HepG2 (cell line): ENCODE measurements around the gene SLC2A5. TPM values are rescaled to one million over a fixed set of nuclear protein-coding genes. Genes with fewer than 3 reads are reported as not detected.
A peak's percentile ranks its signal among the peaks of the same experiment; 100 is the strongest.

Experiments used
- CBX1 ChIP-seq: IDR thresholded peaks from one replicate; pipeline ENCODE4 v1.6.1; 2016; ENCODE audit warnings: antibody characterized with exemption, low read depth
- FOXK2 ChIP-seq: fragments of 450-650 bp; IDR thresholded peaks from 2 replicates; pipeline ENCODE4 v1.6.1; 2016
- FOXO1 ChIP-seq: sonication (generic); formaldehyde crosslinking; IDR thresholded peaks from 2 replicates; pipeline ENCODE4 v1.4.0; 2020; ENCODE audit warnings: missing genetic modification reagents
- GFI1 ChIP-seq: sonication (generic); formaldehyde crosslinking; IDR thresholded peaks from 2 replicates; pipeline ENCODE4 v1.5.0; 2020; ENCODE audit warnings: missing genetic modification reagents, mild to moderate bottlenecking, borderline replicate concordance
- NCOR1 ChIP-seq: fragments of 200-600 bp; sonication (generic); IDR thresholded peaks from 2 replicates; pipeline ENCODE4 v1.7.0; 2017; ENCODE audit warnings: antibody characterized with exemption, low read length, borderline replicate concordance
- NPAS2 ChIP-seq: sonication (generic); formaldehyde crosslinking; IDR thresholded peaks from 2 replicates; pipeline ENCODE4 v1.8.0; 2022; ENCODE audit warnings: mild to moderate bottlenecking, missing genetic modification reagents, borderline replicate concordance
- RAD51 ChIP-seq: fragments of 450-650 bp; IDR thresholded peaks from 2 replicates; pipeline ENCODE4 v1.6.1; 2016; ENCODE audit warnings: borderline replicate concordance
- RBFOX2 ChIP-seq: fragments of 200-400 bp; formaldehyde crosslinking; IDR thresholded peaks from 2 replicates; pipeline ENCODE4 v1.6.1; 2017; ENCODE audit warnings: low read depth, mild to moderate bottlenecking, low read length
- ZBTB8A ChIP-seq: sonication (generic); formaldehyde crosslinking; IDR thresholded peaks from 2 replicates; pipeline ENCODE4 v1.4.0; 2020; ENCODE audit warnings: mild to moderate bottlenecking, low read depth, missing genetic modification reagents, borderline replicate concordance
- ZKSCAN1 ChIP-seq: fragments of 150-350 bp; IDR thresholded peaks from 2 replicates; pipeline ENCODE4 v1.6.1; 2014; ENCODE audit warnings: low read length
- ZNF468 ChIP-seq: sonication (generic); formaldehyde crosslinking; IDR thresholded peaks from 2 replicates; pipeline ENCODE4 v1.8.0; 2022; ENCODE audit warnings: mild to moderate bottlenecking, moderate library complexity, missing genetic modification reagents
- ZNF772 ChIP-seq: sonication (generic); formaldehyde crosslinking; IDR thresholded peaks from 2 replicates; pipeline ENCODE4 v1.5.0; 2020; ENCODE audit warnings: mild to moderate bottlenecking, missing genetic modification reagents
- polyA plus RNA-seq, 8 experiments: library from polyadenylated mRNA; depleted of rRNA in 3 of 8; stranded (reverse) in 7 of 8; unstranded in 1 of 8; fragments of >200 nt; fragmentation: Illumina TruSeq in 4 of 8; extraction: Trizol in 4 of 8; gene quantifications; 2 replicates each; pipeline versions ENCODE4 v1.2.1 to v1.2.3, GENCODE V29; 2011 to 2016; ENCODE audit warnings: low read depth in 4 of 8, missing spikeins in 1 of 8, mixed read lengths in 1 of 8; ENCODE audit not compliant: insufficient read depth in 1 of 8
- total RNA-seq, 5 experiments: library from RNA; depleted of rRNA; stranded (reverse); fragments of >200 nt; fragmentation: Illumina TruSeq; extraction: Trizol; gene quantifications; 2 replicates each; pipeline ENCODE4 v1.2.3, GENCODE V29; 2016; ENCODE audit warnings: low read depth in 1 of 5
- TF ChIP-seq, protein P1 (sequence below): sonication (generic); formaldehyde crosslinking; IDR thresholded peaks from 2 replicates; pipeline ENCODE4 v1.5.0; 2020; ENCODE audit warnings: missing genetic modification reagents, mild to moderate bottlenecking, borderline replicate concordance
- TF ChIP-seq, protein P2 (sequence below): sonication (generic); formaldehyde crosslinking; IDR thresholded peaks from 2 replicates; pipeline ENCODE4 v1.5.0; 2020; ENCODE audit warnings: mild to moderate bottlenecking, missing genetic modification reagents
- TF ChIP-seq, protein P3 (sequence below): sonication (generic); formaldehyde crosslinking; IDR thresholded peaks from 2 replicates; pipeline ENCODE4 v1.9.0; 2021; ENCODE audit warnings: missing genetic modification reagents, mild to moderate bottlenecking, borderline replicate concordance
- TF ChIP-seq, protein P4 (sequence below): IDR thresholded peaks from 2 replicates; pipeline ENCODE4 v1.6.1; 2016
- TF ChIP-seq, protein P5 (sequence below): sonication (generic); formaldehyde crosslinking; IDR thresholded peaks from 2 replicates; pipeline ENCODE4 v1.9.0; 2021; ENCODE audit warnings: missing genetic modification reagents, borderline replicate concordance
- TF ChIP-seq, protein P6 (sequence below): sonication (generic); formaldehyde crosslinking; IDR thresholded peaks from 2 replicates; pipeline ENCODE4 v1.8.0; 2022; ENCODE audit warnings: mild to moderate bottlenecking, missing genetic modification reagents, moderate library complexity
- TF ChIP-seq, protein P7 (sequence below): sonication (generic); formaldehyde crosslinking; conservative IDR thresholded peaks from 2 replicates; pipeline ENCODE4 v1.4.0; 2020; ENCODE audit warnings: missing genetic modification reagents

The SLC2A5 gene
- total and polyA plus RNA-seq, 2 of the 13 experiments (the other 11 are each of a cell fraction or from before 2014, with no cell fraction given), result 0.04 to 0.54 TPM

DNA sequence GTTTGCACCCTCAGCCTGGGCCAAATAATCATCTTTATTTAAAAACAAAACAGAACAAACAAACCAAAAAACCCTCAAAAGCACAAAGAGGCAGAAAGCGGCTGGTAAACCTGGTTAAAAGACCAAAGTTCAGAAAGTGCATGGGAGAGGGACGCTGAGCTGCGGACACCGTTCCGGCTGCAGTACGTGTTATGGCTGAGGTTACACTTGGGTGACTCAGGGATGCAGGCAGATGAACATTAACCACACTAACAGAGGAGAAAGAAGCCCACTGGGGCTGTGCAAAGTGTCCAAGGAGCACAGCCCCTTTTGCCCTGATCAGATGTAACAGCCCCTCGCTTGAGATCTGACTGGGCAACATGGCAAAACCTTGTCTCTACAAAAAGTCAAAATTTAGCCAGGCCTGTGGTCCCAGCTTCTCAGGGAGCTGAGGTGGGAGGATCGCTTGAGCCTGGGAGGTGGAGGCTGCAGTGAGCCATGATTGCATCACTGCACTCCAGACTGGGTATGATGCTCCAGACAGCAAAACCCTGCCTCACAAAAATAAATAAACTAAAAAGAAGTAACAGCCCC, 31.1 kb upstream of the SLC2A5 start (continued):
- TF ChIP-seq, protein P1, sequence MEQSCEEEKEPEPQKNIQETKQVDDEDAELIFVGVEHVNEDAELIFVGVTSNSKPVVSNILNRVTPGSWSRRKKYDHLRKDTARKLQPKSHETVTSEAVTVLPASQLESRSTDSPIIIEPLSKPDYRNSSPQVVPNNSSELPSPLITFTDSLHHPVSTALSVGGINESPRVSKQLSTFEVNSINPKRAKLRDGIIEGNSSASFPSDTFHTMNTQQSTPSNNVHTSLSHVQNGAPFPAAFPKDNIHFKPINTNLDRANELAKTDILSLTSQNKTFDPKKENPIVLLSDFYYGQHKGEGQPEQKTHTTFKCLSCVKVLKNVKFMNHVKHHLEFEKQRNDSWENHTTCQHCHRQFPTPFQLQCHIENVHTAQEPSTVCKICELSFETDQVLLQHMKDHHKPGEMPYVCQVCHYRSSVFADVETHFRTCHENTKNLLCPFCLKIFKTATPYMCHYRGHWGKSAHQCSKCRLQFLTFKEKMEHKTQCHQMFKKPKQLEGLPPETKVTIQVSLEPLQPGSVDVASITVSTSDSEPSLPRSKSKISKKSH, result no peak
- TF ChIP-seq RAD51 (no peak), GFI1 (CRISPR knock-in tag) (no peak), ZKSCAN1 (no peak), FOXO1 (CRISPR knock-in tag) (peak; percentile 64; the same call in 1 of the 2 replicates), RBFOX2 (no peak), FOXK2 (no peak), ZNF772 (CRISPR knock-in tag) (peak; percentile 63; the same call in 1 of the 2 replicates), ZNF468 (no peak), CBX1 (no peak), NCOR1 (peak; percentile 81), ZBTB8A (no peak), NPAS2 (CRISPR knock-in tag) (no peak)
- TF ChIP-seq, protein P2, sequence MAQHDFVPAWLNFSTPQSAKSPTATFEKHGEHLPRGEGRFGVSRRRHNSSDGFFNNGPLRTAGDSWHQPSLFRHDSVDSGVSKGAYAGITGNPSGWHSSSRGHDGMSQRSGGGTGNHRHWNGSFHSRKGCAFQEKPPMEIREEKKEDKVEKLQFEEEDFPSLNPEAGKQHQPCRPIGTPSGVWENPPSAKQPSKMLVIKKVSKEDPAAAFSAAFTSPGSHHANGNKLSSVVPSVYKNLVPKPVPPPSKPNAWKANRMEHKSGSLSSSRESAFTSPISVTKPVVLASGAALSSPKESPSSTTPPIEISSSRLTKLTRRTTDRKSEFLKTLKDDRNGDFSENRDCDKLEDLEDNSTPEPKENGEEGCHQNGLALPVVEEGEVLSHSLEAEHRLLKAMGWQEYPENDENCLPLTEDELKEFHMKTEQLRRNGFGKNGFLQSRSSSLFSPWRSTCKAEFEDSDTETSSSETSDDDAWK (CRISPR knock-in tag), result no peak
- TF ChIP-seq, protein P3, sequence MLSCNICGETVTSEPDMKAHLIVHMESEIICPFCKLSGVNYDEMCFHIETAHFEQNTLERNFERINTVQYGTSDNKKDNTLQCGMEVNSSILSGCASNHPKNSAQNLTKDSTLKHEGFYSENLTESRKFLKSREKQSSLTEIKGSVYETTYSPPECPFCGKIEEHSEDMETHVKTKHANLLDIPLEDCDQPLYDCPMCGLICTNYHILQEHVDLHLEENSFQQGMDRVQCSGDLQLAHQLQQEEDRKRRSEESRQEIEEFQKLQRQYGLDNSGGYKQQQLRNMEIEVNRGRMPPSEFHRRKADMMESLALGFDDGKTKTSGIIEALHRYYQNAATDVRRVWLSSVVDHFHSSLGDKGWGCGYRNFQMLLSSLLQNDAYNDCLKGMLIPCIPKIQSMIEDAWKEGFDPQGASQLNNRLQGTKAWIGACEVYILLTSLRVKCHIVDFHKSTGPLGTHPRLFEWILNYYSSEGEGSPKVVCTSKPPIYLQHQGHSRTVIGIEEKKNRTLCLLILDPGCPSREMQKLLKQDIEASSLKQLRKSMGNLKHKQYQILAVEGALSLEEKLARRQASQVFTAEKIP (CRISPR knock-in tag), result no peak
- TF ChIP-seq, protein P4, sequence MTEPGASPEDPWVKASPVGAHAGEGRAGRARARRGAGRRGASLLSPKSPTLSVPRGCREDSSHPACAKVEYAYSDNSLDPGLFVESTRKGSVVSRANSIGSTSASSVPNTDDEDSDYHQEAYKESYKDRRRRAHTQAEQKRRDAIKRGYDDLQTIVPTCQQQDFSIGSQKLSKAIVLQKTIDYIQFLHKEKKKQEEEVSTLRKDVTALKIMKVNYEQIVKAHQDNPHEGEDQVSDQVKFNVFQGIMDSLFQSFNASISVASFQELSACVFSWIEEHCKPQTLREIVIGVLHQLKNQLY (CRISPR knock-in tag), result peak; percentile 75; the same call in 1 of the 2 replicates
- TF ChIP-seq, protein P5, sequence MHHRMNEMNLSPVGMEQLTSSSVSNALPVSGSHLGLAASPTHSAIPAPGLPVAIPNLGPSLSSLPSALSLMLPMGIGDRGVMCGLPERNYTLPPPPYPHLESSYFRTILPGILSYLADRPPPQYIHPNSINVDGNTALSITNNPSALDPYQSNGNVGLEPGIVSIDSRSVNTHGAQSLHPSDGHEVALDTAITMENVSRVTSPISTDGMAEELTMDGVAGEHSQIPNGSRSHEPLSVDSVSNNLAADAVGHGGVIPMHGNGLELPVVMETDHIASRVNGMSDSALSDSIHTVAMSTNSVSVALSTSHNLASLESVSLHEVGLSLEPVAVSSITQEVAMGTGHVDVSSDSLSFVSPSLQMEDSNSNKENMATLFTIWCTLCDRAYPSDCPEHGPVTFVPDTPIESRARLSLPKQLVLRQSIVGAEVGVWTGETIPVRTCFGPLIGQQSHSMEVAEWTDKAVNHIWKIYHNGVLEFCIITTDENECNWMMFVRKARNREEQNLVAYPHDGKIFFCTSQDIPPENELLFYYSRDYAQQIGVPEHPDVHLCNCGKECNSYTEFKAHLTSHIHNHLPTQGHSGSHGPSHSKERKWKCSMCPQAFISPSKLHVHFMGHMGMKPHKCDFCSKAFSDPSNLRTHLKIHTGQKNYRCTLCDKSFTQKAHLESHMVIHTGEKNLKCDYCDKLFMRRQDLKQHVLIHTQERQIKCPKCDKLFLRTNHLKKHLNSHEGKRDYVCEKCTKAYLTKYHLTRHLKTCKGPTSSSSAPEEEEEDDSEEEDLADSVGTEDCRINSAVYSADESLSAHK, result no peak
- TF ChIP-seq, protein P6, sequence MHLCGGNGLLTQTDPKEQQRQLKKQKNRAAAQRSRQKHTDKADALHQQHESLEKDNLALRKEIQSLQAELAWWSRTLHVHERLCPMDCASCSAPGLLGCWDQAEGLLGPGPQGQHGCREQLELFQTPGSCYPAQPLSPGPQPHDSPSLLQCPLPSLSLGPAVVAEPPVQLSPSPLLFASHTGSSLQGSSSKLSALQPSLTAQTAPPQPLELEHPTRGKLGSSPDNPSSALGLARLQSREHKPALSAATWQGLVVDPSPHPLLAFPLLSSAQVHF (CRISPR knock-in tag), result no peak
- TF ChIP-seq, protein P7, sequence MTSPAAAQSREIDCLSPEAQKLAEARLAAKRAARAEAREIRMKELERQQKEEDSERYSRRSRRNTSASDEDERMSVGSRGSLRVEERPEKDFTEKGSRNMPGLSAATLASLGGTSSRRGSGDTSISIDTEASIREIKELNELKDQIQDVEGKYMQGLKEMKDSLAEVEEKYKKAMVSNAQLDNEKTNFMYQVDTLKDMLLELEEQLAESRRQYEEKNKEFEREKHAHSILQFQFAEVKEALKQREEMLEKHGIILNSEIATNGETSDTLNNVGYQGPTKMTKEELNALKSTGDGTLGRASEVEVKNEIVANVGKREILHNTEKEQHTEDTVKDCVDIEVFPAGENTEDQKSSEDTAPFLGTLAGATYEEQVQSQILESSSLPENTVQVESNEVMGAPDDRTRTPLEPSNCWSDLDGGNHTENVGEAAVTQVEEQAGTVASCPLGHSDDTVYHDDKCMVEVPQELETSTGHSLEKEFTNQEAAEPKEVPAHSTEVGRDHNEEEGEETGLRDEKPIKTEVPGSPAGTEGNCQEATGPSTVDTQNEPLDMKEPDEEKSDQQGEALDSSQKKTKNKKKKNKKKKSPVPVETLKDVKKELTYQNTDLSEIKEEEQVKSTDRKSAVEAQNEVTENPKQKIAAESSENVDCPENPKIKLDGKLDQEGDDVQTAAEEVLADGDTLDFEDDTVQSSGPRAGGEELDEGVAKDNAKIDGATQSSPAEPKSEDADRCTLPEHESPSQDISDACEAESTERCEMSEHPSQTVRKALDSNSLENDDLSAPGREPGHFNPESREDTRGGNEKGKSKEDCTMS (CRISPR knock-in tag), result no peak
